Adipocyte (in vitro differentiated cells): ENCODE results near the gene DLGAP1.

Experiments used
- DNase-seq: peaks from one replicate; pipeline ENCODE4 v3.0.0-alpha.2; 2015; ENCODE audit warnings: low read depth
- H3K27me3 ChIP-seq: replicated peaks from 2 replicates; pipeline ENCODE4 v1.7.0; 2013; ENCODE audit warnings: mild to moderate bottlenecking, low read length, moderate library complexity; ENCODE audit not compliant: control insufficient read depth, insufficient read depth
- H3K36me3 ChIP-seq: 2 replicates; pipeline ENCODE4 v1.7.0; 2013; ENCODE audit warnings: low read length, mild to moderate bottlenecking, moderate library complexity; ENCODE audit not compliant: control insufficient read depth, insufficient read depth, severe bottlenecking
- H3K4me1 ChIP-seq: 2 replicates; pipeline ENCODE4 v1.7.0; 2013; ENCODE audit warnings: mild to moderate bottlenecking, low read length, moderate library complexity; ENCODE audit not compliant: control insufficient read depth, insufficient read depth
- H3K4me3 ChIP-seq: 2 replicates; pipeline ENCODE4 v1.7.0; 2013; ENCODE audit warnings: mild to moderate bottlenecking, low read length, moderate library complexity
- H3K9ac ChIP-seq: 2 replicates; pipeline ENCODE4 v1.7.0; 2013; ENCODE audit warnings: mild to moderate bottlenecking, low read length, moderate library complexity
- H3K9me3 ChIP-seq: 2 replicates; pipeline ENCODE4 v1.7.0; 2013; ENCODE audit warnings: mild to moderate bottlenecking, low read length, moderate library complexity; ENCODE audit not compliant: control insufficient read depth

Gene DLGAP1

GRCh38 chr18:3803350-3803749 is 651.8 kb downstream of the DLGAP1 start:
- Histone ChIP-seq H3K27me3 (no peaks in the 10 kb centered on the region), H3K4me1 (no peaks in the 10 kb centered on the region)

DNA sequence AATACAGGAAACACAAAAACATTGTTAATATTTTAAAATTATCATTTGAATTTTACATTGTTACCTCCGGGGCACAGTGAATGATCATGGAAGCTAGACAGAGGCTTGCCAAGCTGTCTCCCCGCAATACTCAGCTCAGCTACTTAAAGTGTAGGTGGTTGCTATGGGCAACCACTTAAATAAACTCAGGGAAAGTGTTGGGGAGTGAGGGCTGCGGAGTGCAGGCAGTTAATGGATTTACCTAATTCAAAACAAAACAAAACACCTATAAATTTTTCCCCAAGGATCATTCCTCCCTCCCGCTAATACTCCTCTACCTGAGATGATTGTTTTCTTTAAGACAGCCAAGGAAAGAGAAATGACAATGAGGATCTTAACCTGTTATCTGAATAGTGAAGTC is 655.6 kb downstream of the DLGAP1 start:
- DNase-seq, result no peak
- Histone ChIP-seq H3K9me3 (no peaks in the 10 kb centered on the region), H3K27me3 (no peaks in the 10 kb centered on the region), H3K9ac (no peak overlapping the region), H3K4me1 (peaks cover 5% of the 10 kb centered on the region), H3K4me3 (no peak overlapping the region), H3K36me3 (no peaks in the 10 kb centered on the region)

More at GRCh38 chr18:3803350-3803749, 651.8 kb downstream of the DLGAP1 start:
- H3K36me3 ChIP-seq, result no peaks in the 10 kb centered on the region
- H3K9me3 ChIP-seq, result no peaks in the 10 kb centered on the region
- DNase-seq, result no peak
- no peak overlapping the region for H3K9ac ChIP-seq
- no peak overlapping the region for H3K4me3 ChIP-seq

- no peak overlapping the region for H3K4me3 ChIP-seq
- H3K9me3 ChIP-seq, result no peaks in the 10 kb centered on the region
- peaks cover 16% of the 10 kb centered on the region for H3K4me1 ChIP-seq
- H3K9ac ChIP-seq, result no peak overlapping the region
- H3K27me3 ChIP-seq, result no peaks in the 10 kb centered on the region
- no peaks in the 10 kb centered on the region for H3K36me3 ChIP-seq
- DNase-seq, result no peak
Measured at GRCh38 chr18:3798032-3798431, 657.1 kb downstream of the DLGAP1 start.

DNA sequence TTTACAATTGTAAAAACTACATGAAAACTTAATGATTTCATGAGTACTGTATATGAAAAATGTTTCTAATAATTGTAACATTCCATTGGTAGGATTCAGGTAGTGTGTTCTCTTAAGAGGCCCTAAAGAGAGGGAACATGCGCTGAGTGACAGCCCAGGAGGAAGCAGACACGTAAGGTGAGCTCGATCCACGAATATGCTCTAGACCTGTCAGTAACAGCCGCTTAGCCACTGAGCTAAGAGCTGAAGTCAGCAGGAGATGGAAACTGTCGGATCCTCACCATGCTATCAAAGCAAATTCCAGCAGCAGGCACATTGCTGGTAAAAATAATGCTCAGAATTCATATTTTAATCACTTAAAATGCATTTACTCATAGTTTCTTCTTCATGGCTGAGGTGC is 658.7 kb downstream of the DLGAP1 start:
- H3K9me3 ChIP-seq, result no peaks in the 10 kb centered on the region
- H3K4me1 ChIP-seq, result peaks cover 16% of the 10 kb centered on the region
- no peak for DNase-seq
- no peak overlapping the region for H3K4me3 ChIP-seq
- no peaks in the 10 kb centered on the region for H3K36me3 ChIP-seq
- H3K27me3 ChIP-seq, result no peaks in the 10 kb centered on the region
- H3K9ac ChIP-seq, result no peak overlapping the region

GRCh38 chr18:3794537-3795348 is 660.4 kb downstream of the DLGAP1 start:
- peak; percentile 69 for DNase-seq
- no peak overlapping the region for H3K9ac ChIP-seq
- H3K4me3 ChIP-seq, result no peak overlapping the region
- no peaks in the 10 kb centered on the region for H3K27me3 ChIP-seq
- no peaks in the 10 kb centered on the region for H3K36me3 ChIP-seq
- no peaks in the 10 kb centered on the region for H3K9me3 ChIP-seq
- peaks cover 16% of the 10 kb centered on the region for H3K4me1 ChIP-seq

GRCh38 chr18:3793545-3793944 is 661.6 kb downstream of the DLGAP1 start:
- no peaks in the 10 kb centered on the region for H3K36me3 ChIP-seq
- H3K27me3 ChIP-seq, result no peaks in the 10 kb centered on the region
- no peaks in the 10 kb centered on the region for H3K9me3 ChIP-seq
- DNase-seq, result no peak
- H3K4me3 ChIP-seq, result no peak overlapping the region
- no peak overlapping the region for H3K9ac ChIP-seq
- H3K4me1 ChIP-seq, result peaks cover 16% of the 10 kb centered on the region

- Histone ChIP-seq H3K4me3 (no peak overlapping the region), H3K9me3 (no peaks in the 10 kb centered on the region), H3K27me3 (no peaks in the 10 kb centered on the region), H3K9ac (no peak overlapping the region), H3K4me1 (peaks cover 16% of the 10 kb centered on the region), H3K36me3 (no peaks in the 10 kb centered on the region)
- no peak for DNase-seq
Measured at GRCh38 chr18:3793111-3793510, 662.0 kb downstream of the DLGAP1 start.

DNA sequence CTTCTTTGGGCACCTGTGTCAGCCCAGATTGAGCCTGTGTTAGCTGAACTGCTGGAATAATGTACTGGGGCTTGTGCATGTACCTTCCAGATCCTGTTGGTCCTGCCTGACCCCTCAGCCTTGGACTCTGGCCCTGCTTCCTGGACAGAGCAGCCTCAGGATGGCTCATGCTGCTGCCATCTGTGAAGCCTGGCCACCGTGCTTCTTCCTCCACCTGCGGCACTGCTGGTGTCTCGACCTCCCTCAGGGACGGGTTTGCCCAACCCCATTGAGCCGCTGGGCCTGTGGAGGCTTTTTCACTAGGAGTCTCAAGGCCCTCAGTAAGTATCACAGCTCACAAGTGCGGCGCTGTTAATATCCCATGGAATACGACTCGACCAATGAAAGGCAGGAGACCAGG is 662.4 kb downstream of the DLGAP1 start:
- Histone ChIP-seq H3K27me3 (no peaks in the 10 kb centered on the region), H3K36me3 (no peaks in the 10 kb centered on the region), H3K9ac (no peak overlapping the region), H3K4me1 (peaks cover 16% of the 10 kb centered on the region), H3K4me3 (no peak overlapping the region), H3K9me3 (no peaks in the 10 kb centered on the region)
- DNase-seq, result no peak

DNA sequence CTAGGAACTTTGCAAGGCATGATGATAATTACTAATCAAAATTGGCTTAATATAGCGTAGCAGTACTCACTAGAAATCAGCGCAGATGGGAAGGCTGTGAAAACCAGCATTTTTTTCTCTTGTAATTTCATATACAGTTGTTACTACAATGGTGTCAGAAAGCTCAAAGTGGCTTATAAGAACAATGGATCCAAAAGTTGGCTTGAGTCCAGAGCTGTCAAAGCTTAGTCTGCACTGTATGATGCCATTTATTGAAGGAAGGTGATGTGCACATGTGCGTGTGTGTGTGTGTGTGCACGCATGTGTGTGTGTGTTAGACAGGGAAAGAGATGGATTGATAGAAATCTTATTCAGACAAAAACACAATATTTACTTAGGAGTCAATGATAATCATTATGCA is 663.9 kb downstream of the DLGAP1 start:
- DNase-seq, result no peak
- H3K4me3 ChIP-seq, result no peak overlapping the region
- no peaks in the 10 kb centered on the region for H3K27me3 ChIP-seq
- peaks cover 16% of the 10 kb centered on the region for H3K4me1 ChIP-seq
- H3K9me3 ChIP-seq, result no peaks in the 10 kb centered on the region
- no peaks in the 10 kb centered on the region for H3K36me3 ChIP-seq
- H3K9ac ChIP-seq, result no peak overlapping the region

DNA sequence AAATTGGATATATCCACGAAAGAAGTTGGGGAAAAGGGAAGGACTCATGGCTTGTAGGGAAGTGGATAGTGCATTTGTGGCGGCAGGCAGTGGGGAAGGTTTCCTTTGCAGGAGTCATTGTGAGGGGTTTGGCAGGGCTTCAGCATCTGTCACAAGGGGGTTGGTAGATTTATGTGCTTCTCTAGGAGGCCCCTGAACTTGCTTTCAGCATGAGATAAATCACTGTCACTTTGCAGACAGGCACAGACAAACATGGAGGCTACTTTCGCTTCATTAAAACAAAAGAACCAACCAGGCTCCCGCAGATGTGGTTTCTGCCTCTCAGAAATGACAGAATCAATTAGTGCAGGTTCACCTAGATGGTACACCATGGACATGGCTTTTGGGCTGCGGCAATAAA is 664.4 kb downstream of the DLGAP1 start:
- H3K4me3 ChIP-seq, result no peak overlapping the region
- peaks cover 16% of the 10 kb centered on the region for H3K4me1 ChIP-seq
- no peaks in the 10 kb centered on the region for H3K36me3 ChIP-seq
- H3K27me3 ChIP-seq, result no peaks in the 10 kb centered on the region
- H3K9me3 ChIP-seq, result no peaks in the 10 kb centered on the region
- no peak for DNase-seq
- no peak overlapping the region for H3K9ac ChIP-seq

DNA sequence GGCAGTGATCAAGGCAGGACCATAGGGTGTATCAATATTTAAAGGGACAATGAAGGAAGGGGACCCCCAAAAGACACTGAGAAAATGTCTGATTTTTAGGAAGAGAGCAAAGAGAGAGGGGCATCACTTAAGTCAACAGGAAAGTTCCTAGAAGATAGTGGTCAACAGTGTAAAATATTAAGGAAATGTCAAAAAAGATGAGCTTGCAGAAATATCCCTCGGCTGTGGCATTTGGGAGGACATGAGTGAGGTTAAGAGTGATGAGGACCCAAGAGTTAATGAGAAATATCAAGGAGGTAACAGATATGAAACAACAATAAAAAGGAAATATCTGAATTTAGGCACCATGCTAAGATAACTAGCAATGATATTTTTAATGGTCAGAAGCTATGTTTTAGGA is 665.6 kb downstream of the DLGAP1 start:
- Histone ChIP-seq H3K36me3 (no peaks in the 10 kb centered on the region), H3K9me3 (no peaks in the 10 kb centered on the region), H3K4me3 (no peak overlapping the region), H3K27me3 (no peaks in the 10 kb centered on the region), H3K4me1 (peaks cover 11% of the 10 kb centered on the region), H3K9ac (no peak overlapping the region)
- no peak for DNase-seq

DNA sequence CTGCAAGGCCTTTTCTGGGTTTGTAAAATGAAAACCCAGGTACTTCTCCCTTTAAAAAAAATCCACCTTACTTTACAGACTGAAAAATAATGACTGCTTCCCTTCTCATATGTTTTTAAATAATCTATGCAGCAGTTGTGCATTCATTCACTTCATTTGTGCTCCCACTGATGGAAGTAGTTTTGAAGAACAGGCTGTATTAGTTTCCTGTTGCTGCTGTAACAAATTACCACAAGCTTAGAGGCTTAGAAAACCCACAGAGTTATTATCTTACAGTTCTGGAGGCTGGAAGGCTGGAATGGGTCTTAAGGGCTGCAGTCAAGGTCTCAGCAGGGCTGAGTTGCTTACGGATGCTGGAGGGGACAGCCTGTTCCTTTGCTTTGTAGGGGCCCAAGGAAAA is 670.2 kb downstream of the DLGAP1 start:
- no peak for DNase-seq
- Histone ChIP-seq H3K9ac (no peak overlapping the region), H3K4me3 (no peak overlapping the region), H3K36me3 (no peaks in the 10 kb centered on the region), H3K27me3 (no peaks in the 10 kb centered on the region), H3K9me3 (no peaks in the 10 kb centered on the region), H3K4me1 (no peaks in the 10 kb centered on the region)
